Measurements from ENCODE around the gene ITGB2.
"Not testable (repeated sequence)": the region's sequence is repeated elsewhere in the genome, so short reads cannot be mapped to it uniquely, and the experiment has no call there.

ITGB2 gene

DNA sequence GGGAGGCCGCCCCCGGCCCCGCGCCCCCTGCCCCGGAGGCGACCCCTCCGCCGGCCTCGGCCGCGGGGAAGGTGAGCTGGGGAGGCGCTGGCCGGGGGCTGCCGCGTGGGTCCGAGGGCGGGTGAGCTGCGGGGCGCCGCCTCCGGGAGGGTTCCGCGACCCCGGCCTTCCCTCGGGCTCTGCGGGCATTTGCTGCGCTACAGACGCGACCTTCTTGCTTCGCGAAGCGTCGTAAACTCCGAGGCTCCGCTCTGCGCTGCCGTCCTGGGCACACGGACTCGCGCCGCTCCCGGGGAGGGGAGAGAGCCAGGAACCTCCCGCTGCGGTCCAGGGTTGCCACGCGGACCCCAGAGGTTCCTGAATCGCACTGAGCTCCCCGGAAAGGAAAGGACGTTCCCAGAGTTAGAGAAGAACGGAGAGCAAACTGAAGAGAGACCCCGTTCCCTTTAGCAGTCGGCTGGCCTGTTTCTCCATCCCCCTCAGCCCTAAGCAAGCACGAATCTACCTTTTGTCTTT lies 19.5 kb upstream of the ITGB2 start:
- DNase-seq, result no peak

DNA sequence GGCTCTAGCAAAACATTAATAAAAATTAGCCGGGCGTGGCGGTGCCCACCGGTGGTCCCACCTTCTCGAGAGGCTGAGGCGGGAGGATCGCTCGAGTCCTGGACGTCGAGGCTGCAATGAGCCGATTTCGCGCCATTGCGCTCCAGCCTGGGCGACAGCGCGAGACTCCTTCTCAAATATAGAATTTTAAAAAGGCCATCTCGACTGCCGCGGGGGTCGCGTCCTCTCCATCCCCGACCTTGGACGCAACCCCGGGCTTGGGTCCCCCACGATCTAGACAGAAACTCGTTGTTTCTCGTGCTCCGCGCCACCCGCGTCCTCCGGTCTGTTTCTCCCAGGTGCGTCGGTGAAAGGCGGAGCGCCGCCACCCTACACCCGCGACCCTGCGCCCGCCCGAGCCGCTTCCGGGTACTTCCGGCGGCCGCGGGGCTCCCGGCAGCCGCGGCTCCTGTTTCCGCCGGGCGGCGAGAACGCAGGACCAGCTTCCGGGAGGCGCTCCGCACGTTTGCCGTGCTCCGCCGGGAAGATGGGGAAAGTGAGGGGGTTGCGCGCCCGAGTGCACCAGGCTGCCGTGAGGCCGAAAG lies 18.9 kb upstream of the ITGB2 start, which contains the start of gene SLX9:
SLX9 (plus strand) TSS at position 498 of the 584 bp plus-strand sequence; CDS start at position 527, 29 bp downstream.
- peak; percentile 54 to 59 for DNase-seq

DNA sequence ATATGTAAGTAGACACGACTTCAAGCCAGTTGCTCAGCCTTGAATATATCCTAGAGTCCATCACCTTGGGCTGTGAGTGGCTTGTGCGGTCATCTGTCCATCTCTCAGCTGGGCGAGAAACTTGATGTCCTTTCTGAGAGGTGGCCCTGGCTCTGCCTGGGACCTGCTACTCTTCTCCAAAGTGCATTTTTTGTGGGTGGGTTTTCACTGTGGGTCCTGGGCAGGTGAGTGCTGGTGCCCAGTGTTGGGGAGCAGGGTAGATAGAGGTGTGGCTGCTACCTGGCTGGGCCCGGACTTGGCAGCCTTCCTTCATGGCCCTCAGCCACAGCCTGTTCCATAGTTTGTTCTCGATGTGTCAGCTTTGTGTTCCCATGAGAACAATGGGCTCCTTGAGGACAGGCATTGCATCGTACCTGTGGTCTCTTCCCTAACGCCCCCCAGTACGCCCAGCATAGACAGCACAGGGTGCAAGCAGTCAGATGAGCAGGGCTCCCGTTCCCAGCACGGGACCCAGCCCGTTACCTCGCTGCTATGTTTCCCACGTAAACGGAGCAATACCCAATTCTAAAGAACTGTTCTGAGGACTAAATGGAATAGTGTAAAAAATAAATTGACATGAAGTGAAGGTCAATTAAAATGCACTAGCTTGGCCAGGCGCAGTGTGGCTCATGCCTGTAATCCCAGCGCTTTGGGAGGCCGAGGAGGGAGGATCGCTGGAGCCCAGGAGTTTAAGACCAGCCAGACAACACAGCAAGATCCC lies 18.3 kb upstream of the ITGB2 start:
- DNase-seq, result no peak

DNA sequence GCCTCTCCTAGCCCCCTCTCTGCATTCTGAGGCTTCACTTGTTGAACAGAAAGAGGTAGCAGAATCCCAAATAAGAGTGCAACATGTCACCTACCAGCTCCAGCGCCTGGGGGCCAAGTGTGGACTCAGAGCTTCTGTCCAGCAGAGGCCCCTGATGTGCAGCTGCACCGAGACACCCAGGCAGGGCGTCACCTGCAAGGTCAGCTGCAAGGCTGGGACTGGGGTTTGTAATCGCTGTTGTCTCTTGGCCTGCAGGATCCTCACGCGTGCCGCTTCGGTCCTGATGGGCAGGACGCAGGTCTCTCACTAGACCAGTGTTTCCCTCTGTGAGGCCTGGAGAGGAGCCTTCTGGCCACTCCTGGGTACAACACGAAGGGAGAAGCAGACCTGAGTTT lies 14.8 kb upstream of the ITGB2 start:
- DNase-seq, result no peak

DNA sequence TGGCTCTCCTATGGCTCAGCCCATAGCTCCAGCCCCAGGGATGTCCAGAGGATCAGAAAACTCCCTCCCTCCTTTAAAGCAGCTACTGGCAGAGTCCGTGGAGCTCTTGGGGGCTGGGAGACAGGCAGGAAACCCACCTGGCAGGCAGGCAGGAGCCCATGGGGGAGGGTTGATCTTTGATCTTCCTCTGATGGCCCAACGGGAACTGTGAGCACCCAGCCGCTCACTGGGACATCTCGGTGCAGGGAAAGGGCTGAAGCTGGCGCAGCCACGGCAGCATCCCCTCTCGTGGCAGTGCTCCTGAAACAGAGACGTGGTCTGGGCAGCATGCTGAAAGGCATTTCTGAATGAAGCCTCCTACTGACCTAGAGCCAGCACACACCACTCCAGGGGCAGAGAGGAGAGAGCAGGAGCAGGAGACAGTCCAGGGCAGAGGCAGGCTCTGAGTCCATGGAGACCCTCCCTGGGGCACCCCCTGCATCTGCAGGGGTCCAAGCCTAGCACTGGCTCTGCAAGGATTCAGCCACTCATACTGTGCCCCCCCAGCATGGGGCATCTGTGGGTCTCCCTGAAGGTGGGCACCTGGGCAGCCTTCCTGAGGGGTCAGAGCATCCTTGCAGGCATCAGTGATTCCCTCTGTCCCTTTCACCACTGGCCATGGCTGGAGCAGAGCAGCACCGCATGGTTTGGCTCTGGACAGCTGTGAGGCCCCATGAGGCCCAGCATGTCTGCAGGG lies 14.3 kb upstream of the ITGB2 start:
- no peak for DNase-seq

DNA sequence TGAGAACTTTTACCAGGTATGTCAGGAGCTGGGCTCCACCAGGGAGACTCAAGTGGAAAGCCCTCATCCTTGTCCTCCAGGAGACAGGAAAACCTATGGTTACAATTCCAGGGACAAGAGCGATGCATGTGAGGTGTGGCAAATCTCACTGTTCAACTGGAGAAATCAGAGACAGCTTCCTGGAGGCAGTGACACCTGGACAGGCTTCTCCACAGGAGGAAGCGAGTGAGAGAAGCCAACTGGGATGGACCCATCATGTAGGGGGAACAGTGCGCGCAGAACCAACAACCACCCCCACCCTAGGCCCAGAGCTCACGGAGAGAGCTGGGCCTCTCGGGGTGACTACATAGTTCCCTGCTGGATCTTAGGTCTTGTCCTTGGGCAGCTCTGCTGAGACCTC lies 13.6 kb upstream of the ITGB2 start:
- no peak for DNase-seq

DNA sequence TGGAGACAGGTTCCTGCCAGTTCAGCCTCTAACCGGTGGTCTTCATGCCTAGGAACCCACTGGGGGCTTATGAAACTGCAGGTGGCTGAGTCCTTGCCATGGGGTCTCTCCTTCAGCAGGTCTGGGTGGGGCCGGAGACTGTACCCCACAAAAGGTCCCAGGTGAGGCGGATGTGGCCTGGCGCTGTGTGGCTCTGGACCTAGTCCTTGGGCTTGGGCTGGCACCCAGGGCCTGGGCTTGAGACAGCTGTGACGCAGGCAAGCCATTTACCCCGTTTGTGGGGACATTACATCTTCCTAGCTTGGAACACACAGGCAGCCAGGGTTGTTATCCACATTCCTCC lies 13.2 kb upstream of the ITGB2 start:
- DNase-seq, result no peak

DNA sequence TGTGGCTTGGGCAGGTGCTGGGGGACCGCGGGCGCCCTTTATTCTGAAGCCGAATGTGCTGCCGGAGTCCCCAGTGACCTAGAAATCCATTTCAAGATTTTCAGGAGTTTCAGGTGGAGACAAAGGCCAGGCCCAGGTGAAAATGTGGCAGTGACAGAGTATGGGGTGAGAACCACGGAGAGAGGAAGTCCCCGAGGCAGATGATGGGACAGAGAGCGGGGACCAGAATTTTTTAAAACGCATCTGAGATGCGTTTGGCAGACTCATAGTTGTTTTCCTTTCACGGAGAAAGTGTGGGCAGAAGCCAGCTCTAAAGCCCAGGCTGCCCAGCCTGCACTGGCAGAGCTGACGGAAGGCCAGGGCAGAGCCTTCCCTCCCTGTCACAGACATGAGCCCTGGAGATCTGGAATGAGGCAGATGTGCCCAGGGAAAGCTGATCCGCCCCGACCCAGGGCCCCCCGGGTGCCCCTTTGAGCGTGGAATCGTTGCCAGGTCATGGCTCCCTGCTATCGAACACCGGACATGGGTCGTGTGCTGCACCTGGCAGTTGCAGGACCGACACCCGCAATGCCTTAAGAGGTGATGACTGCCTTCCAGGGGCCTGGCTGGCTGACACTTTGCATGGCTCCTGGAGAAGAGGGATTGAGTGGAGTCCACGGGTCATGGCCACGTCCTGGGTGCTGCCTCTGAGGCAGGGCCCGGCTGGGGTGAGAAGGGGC lies 12.7 kb upstream of the ITGB2 start:
- DNase-seq, result no peak

DNA sequence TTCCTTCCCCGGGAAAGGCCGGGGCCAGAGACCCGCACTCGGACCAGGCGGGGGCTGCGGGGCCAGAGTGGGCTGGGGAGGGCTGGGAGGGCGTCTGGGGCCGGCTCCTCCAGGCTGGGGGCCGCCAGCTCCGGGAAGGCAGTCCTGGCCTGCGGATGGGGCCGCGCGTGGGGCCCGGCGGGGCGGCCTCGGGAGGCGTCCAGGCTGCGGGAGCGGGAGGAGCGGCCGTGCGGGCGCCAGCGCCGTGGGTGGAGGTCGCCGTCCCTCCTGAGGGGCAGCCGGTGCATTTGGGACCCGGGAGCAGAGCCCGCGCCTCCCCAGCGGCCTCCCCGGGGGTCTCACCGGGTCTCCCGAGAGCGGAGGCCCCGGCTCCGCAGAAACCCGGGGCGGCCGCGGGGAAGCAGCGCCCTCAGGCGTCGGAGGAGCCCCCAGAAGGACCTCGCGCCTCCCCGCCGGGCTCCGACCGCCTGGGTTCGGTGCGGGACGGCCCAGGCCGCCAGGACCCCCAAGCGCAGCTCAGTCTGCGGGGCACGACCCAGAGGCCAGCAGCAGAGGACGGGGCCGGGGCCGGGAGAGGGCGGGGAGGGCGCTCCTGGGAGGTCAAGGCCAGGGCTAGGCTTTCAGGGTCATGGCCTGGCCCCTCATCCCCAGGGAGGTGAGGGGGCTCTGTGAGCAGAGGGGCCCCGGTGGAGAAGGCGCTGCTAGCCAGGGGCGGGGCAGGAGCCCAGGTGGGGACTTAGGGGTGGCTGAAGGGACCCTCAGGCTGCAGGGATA lies 11.9 kb upstream of the ITGB2 start:
- no peak for DNase-seq

DNA sequence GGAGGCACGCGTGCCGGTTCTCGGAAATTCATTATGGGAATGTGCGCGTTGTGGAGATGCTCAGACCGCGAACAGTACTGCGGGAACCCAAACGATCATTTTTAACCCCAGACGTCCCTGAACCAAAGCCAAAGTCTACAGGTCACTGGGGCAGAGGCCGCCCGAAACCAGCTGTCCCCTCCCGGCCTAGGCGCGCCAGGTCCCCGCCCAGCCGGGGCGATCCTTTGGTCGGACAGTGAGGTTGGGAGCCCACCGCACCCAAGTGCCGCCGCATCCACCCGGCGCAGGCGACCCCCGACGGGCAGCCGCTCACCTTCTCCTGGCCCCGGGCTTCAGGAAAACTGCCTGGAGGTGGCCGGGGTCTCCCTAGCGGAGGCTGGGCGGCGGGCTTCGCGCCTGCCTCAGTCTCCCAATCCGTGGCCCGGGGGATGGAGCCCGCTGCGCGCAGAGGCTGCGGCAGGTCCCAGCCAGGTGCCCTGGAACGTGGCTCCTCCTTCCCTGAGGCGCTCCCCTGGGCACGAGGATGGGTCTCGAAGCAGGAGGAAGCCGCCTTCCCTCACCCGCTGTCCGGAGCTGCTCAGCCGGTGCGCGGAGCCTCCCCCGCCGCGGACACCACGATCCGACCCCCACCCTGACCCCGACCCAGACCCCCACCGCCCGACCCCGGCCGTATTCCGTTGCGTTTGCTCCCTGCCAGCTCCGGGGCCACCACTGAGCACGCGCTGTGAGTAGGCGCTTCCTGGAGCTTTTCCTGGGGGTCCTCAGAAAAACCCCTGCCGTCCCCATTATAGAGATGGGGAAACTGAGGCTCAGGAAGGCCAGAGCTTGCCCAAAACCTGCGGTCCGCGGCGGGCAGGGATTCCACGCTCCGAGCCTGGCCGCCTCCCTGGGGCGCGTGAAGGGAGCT lies 11.1 kb upstream of the ITGB2 start:
- no peak for DNase-seq

DNA sequence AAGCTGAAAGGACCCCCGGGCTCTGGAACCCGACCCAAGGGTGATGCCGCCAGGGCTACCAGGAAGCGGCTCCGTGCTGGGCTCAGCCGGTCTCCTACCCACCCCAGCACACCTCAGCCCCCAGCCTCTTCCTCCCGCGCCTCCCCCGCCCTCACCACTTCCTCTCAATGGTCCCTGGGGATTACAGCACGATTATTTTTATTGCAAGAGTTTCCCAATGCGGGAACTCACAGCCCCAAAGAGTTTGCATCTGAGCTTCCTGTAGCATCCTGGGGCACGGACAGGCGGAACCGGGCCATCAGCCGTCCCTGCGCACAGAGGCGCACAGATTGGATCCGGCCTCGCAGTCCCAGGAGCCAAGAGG lies 10.4 kb upstream of the ITGB2 start:
- no peak for DNase-seq

DNA sequence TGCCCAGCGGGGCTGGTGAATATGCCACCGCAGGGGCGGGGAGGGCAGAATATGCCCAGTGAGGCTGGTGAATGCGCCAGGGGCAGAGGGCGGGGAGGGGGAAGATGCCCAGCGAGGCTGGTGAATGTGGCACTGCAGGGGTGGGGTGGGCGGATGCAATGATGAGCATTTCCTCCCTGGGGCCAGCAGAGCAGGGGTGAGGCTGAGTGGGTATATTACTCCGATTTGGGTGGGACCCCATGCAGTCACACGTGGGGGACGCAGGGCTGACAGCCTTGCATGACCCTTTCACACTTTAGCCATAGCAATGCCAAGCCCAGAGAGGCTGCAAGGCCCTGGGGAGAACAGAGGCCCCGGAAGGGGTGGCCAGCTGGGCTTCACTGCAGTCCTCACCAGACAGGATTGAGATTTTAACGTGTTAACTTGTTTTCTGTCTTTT lies 9.9 kb upstream of the ITGB2 start:
- DNase-seq, result no peak

DNA sequence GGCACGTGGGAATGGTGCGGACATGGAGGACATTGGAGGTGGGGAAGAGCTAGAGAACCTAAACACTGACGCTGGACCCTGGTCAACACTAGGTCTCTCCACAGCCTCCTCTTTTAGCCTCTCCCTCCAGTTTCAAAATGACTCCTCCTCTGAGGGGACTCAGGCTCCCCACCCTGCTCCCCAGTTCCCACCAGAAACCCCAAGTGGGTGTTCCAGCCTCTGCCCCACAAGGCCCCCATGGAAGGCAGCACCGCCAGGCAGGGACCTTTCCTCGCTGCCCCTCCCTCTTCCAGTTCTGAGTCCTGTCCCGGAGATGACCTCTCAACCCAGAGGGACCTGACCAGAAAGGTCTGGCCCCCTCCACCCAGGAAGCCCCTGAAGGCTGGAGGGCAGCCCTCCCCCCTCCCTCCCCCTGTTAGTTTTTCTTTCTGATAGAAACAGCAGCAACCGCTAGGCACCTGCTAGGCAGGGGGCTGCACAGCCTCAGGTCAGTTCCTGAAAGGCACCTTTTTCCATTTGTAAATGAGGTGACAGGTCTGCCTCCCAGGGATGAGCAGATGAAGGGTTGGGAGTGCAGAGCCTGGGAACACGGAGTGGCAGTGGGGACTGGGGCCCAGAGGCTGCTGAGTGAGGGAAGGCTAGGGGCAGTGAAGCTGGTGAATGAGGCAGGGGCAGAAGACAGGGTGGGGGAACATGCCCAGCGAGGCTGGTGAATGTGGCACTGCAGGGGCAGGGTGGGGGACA lies 9.3 kb upstream of the ITGB2 start:
- no peak for DNase-seq

DNA sequence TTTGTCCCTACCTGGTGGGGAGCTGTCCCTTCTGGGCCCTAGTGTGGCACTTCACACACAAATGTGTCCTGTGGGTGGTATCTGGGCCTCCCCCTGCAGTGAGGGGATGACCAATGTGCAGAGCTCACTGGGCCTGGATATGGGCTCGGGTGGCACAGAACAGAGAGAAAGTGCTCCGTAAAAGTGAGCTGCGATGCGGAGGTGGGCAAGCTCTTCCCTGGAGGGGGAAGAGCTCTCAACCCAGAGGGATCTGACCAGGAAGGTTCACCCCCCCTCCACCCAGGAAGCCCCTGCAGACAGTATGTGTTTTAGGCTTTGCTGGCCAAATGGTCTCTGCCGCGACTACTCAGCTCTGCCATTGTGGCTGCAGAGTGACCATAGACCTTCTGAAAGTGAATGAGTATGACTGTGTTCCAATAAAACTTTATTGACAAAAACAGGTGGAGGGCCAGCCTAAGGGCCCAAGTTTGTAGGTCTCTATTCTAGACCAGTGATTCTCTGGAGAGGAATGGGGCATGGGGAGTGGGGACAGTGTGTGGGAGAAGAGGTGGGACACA lies 8.6 kb upstream of the ITGB2 start:
- no peak for DNase-seq

DNA sequence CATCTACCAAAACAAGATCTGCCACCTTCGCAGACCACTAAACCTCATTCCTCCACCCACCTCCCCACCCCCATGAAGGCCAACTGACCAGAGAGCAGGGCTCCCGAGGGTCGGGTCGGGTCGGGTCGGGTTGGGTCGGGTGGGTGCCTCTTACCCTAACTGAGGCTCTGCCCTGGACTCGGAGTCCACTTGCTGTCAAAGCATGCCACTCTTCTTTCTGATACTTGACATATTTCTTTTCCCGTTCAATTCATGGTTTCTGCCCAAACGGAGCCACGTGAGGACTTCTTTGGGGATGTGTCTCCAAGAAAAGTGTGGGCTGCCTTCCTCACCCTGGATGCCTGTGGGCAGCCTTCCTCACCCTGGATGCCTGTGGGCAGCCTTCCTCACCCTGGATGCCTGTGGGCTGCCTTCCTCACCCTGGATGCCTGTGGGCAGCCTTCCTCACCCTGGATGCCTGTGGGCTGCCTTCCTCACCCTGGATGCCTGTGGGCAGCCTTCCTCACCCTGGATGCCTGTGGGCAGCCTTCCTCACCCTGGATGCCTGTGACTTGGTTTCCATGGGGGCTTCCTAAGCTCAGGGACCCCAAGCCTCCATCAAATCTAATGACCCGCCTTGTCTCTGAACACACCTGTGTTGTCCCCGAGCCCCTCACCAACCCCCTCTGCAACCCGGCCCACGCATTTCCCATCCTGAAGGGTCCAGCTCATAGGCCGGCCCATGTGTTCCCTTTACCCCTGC lies 8.0 kb upstream of the ITGB2 start:
- DNase-seq, result not testable (repeated sequence)

DNA sequence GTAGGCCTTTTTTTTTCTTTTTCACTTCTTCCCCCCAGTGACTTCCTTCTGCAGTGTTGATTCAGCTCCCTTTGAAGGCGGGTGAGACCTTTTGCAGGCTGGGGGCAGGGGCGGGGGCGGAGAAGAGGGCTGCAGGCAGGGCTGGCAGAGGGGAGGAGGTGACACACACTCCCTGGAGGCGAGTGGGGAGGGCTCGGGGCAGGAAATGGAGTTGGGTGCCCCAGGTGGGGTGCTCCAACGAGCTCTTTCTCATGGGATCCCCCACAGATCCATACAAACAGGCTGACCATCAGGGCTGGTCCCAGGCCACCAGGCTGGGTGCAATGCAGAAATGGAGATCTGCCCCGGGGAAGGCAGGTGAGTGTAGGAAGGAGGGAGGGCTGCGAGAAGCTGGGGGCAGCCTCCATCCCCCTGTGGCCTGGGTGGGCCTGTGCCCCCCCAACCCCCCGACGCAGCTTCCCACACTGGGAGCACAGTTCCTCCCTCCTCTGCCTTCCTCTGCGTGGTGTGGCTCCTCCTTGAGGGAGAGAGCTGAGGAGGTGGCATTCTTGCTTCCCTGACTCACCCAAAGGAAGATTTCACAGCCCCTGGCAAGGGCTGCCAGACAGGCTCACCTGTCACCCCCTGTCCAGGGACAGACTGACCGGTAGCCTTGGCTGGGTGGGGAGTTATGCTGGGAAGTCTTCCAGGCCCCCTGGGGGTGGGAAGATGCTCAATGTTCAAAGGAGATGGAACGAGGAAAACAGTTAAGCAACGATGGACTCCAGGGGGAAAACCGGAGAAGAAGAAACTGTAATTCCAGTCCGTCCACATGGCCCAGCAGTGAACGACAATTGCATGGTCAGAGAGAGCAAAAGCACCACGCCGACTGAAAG lies 7.1 kb upstream of the ITGB2 start:
- no peak for DNase-seq

DNA sequence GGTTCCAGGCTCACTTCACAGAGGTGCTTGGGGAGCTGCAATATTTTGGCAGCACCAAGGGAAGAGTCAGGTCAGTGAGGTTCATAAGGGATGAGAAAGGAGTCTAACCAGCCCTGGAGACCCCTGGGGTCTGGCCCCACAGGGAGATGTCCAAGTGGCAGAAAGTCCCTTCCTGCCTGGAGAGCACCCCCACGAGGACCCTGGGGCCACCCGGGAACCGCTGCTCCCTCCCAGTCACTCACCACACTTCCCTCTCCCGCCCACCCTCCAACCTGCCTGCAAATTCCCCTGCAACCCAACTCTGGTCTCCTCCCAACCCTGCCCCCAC lies 6.5 kb upstream of the ITGB2 start:
- no peak for DNase-seq

DNA sequence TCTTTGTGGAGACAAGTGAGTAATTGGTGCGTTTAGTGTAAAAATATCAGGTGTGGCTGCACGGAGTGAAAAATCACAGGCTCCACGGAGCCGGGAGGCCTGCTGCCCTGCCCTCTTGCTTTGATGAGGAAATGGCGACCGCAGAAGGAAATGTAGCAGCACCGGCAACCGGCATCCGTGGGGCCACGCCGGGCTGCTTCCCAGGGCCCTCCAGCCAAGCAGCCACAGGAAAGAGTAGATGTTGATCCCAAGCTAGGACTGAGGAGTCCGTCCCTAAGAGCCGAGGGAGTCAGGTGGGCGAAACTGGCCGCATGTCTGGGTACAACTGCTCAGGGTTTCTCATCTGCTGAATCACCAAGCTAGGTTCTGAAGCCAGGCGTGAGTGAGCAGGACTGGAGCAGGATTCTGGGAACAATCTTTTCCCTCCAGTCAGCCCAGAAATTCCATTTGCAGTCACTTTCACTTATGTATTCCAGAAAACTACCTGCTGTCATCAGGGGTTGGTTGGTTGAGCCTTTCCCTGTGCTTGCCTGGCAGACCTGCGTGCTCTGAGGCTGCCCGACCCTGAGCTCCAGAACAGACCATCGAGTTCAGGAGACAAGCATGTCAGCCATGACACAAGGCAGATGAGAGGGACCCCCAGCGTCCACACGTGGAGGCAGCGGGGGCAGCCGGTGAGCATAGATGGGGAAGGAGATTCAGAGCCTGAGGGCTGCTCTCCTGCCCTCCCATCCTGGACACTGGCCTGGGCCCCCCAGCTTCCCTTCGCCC lies 5.8 kb upstream of the ITGB2 start:
- no peak for DNase-seq

All from hippocampal formation (tissue), 2 donors.